Mucosa of descending colon (tissue), 3 donors: ENCODE data around the gene MAGI1. TPM values are rescaled to one million over a fixed set of nuclear protein-coding genes. Genes with fewer than 3 reads are reported as not detected.

ENCODE experiments used
- ATAC-seq: fragments of 200-7000 bp; cut with Tn5 transposase; one replicate; pipeline ENCODE4 v1.9.1; 2020; ENCODE audit warnings: mild to moderate bottlenecking, moderate library complexity
- DNase-seq, 3 donors: peaks; one replicate each; pipeline ENCODE4 v3.0.0-alpha.2; 2020
- H3K36me3 ChIP-seq: fragments of 200-600 bp; one replicate; pipeline ENCODE4 v1.8.0; 2021; ENCODE audit warnings: low read depth, mild to moderate bottlenecking
- H3K4me1 ChIP-seq: fragments of 200-600 bp; one replicate; pipeline ENCODE4 v1.8.0; 2021; ENCODE audit warnings: low read depth, mild to moderate bottlenecking
- H3K4me3 ChIP-seq: fragments of 200-600 bp; one replicate; pipeline ENCODE4 v1.8.0; 2021; ENCODE audit warnings: mild to moderate bottlenecking
- H3K9me3 ChIP-seq: fragments of 200-600 bp; one replicate; pipeline ENCODE4 v1.8.0; 2021; ENCODE audit warnings: mild to moderate bottlenecking
- CTCF ChIP-seq: fragments of 200-600 bp; IDR thresholded peaks from one replicate; pipeline ENCODE4 v1.8.0; 2022; ENCODE audit warnings: antibody characterized with exemption, mild to moderate bottlenecking
- intact Hi-C, 2 donors: fragments of 100-400 bp; cut with DNase I in 1 of 2; cut with micrococcal nuclease in 1 of 2; formaldehyde crosslinking; loops; one replicate each; pipeline versions ENCODE4 v1.11.0 to v1.11.1; 2022; cut with DNase I, micrococcal nuclease
- total RNA-seq, 3 donors: library from RNA; stranded (reverse); fragmentation: NEBNext Ultra II Directional in 2 of 3; extraction: Animal tissue kit (Norgen Biotek cat#: 25700) in 2 of 3; gene quantifications; one replicate each; pipeline versions ENCODE4 v1.2.1 to v1.2.4, GENCODE V29; 2021 to 2023
- donor health status: DM: no; HTN: no; CAD: no; lungs with moderate emphysema.
- donor health status: DM: no; HTN: no; CAD: no.
- donor health status: DM: no; HTN: yes; CAD: no.

The MAGI1 gene
- total RNA-seq, 3 donors from 2014 or later: 41.9 to 59.6 (median 45.6) TPM

GRCh38 chr3:65638301-65638700 is 400.4 kb downstream of the MAGI1 start:
- intact Hi-C loops: no loop called here
- no peak overlapping the region for H3K4me3 ChIP-seq
- ATAC-seq (peak; percentile 78), DNase-seq (peak in 1 of 3 donors; percentile 24)
- no peaks in the 10 kb centered on the region for H3K36me3 ChIP-seq
- H3K9me3 ChIP-seq: no peaks in the 10 kb centered on the region
- H3K4me1 ChIP-seq: no peaks in the 10 kb centered on the region
- no peak for TF ChIP-seq CTCF

- intact Hi-C loops: no loop called here
- DNase-seq (no peak), ATAC-seq (no peak)
- no peaks in the 10 kb centered on the region for H3K9me3 ChIP-seq
- no peaks in the 10 kb centered on the region for H3K36me3 ChIP-seq
- TF ChIP-seq CTCF: no peak
- no peak overlapping the region for H3K4me3 ChIP-seq
- no peaks in the 10 kb centered on the region for H3K4me1 ChIP-seq
Observed at GRCh38 chr3:65636326-65636725, 402.4 kb downstream of the MAGI1 start.

GRCh38 chr3:65635657-65636056 is 403.1 kb downstream of the MAGI1 start:
- no peak for ATAC-seq
- no peak for TF ChIP-seq CTCF
- intact Hi-C loops: no loop called here
- no peaks in the 10 kb centered on the region for H3K36me3 ChIP-seq
- no peak overlapping the region for H3K4me3 ChIP-seq
- no peaks in the 10 kb centered on the region for H3K9me3 ChIP-seq
- no peaks in the 10 kb centered on the region for H3K4me1 ChIP-seq
- no peak for DNase-seq

GRCh38 chr3:65633018-65633638 is 405.6 kb downstream of the MAGI1 start:
- H3K36me3 ChIP-seq: no peaks in the 10 kb centered on the region
- ATAC-seq: no peak
- H3K4me3 ChIP-seq: no peak overlapping the region
- no peaks in the 10 kb centered on the region for H3K4me1 ChIP-seq
- no peak for TF ChIP-seq CTCF
- no peaks in the 10 kb centered on the region for H3K9me3 ChIP-seq
- DNase-seq: no peak
- intact Hi-C loops: no loop called here

- no peak for TF ChIP-seq CTCF
- intact Hi-C loops: no loop called here
- Histone ChIP-seq H3K9me3 (no peaks in the 10 kb centered on the region), H3K4me3 (no peak overlapping the region), H3K36me3 (no peaks in the 10 kb centered on the region), H3K4me1 (no peaks in the 10 kb centered on the region)
- DNase-seq (no peak), ATAC-seq (no peak)
Observed at GRCh38 chr3:65632414-65632813, 406.3 kb downstream of the MAGI1 start.

- no peaks in the 10 kb centered on the region for H3K4me1 ChIP-seq
- no peak for TF ChIP-seq CTCF
- DNase-seq (no peak), ATAC-seq (no peak)
- no peak overlapping the region for H3K4me3 ChIP-seq
- H3K9me3 ChIP-seq: no peaks in the 10 kb centered on the region
- intact Hi-C loops: no loop called here
- H3K36me3 ChIP-seq: no peaks in the 10 kb centered on the region
Observed at GRCh38 chr3:65628978-65629377, 409.7 kb downstream of the MAGI1 start.
